ENCODE results near the gene EFNA4. TPM values are rescaled to one million over a fixed set of nuclear protein-coding genes. Genes with fewer than 3 reads are reported as not detected.

Gene EFNA4
- total RNA-seq, 1 donor from 2014 or later: 7.4 TPM

DNA sequence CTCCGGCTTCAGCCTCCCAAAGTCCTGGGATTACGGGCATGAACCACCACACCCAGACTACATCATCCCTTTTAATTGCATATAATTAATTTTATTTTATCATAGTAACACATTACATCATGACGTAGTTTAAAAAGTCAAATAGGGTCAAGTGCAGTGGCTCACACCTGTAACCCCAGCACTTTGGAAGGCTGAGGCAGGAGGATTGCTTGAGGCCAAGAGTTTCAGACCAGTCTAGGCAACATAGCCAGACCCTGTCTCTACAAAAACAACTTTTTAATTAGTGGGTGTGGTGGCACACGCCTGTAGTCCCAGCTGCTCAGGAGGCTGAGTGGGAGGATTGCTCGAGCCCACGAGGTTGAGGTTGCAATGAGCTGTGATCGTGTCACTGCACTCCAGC is 35.8 kb downstream of the EFNA4 start:
- ATAC-seq (no peak), DNase-seq (no peak)
- intact Hi-C loops (cut with DNase I): no loop called here
- H3K36me3 ChIP-seq: no peaks in the 10 kb centered on the region
- TF ChIP-seq, protein P1, sequence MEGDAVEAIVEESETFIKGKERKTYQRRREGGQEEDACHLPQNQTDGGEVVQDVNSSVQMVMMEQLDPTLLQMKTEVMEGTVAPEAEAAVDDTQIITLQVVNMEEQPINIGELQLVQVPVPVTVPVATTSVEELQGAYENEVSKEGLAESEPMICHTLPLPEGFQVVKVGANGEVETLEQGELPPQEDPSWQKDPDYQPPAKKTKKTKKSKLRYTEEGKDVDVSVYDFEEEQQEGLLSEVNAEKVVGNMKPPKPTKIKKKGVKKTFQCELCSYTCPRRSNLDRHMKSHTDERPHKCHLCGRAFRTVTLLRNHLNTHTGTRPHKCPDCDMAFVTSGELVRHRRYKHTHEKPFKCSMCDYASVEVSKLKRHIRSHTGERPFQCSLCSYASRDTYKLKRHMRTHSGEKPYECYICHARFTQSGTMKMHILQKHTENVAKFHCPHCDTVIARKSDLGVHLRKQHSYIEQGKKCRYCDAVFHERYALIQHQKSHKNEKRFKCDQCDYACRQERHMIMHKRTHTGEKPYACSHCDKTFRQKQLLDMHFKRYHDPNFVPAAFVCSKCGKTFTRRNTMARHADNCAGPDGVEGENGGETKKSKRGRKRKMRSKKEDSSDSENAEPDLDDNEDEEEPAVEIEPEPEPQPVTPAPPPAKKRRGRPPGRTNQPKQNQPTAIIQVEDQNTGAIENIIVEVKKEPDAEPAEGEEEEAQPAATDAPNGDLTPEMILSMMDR (IDR thresholded peaks at IDR 0.05): no peak
- H3K27me3 ChIP-seq (ENCODE audit: low read depth): no peaks in the 10 kb centered on the region
- peaks cover 17% of the 10 kb centered on the region for H3K4me1 ChIP-seq
- no peaks in the 10 kb centered on the region for H3K9me3 ChIP-seq
- H3K27ac ChIP-seq: no peak overlapping the region
- no peak overlapping the region for H3K4me3 ChIP-seq

DNA sequence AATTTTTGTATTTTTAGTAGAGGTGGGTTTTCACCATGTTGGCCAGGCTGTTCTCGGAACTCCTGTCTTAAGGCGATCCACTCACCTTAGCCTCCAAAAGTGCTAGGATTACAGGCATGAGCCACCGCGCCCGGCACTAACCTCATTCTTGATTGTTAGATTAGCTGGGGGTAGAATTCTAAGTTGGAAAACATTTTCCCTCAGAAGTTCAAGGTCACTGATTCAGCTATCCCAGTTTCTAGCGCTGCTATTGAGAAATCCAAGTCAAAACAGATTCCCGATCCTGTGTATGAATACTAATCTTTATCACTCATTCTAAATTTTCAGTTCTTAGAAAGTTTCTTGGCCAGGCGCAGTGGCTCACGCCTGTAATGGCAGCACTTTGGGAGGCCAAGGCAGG is 39.8 kb downstream of the EFNA4 start:
- DNase-seq: no peak
- Histone ChIP-seq H3K4me3 (no peak overlapping the region), H3K9me3 (no peaks in the 10 kb centered on the region), H3K36me3 (no peaks in the 10 kb centered on the region), H3K4me1 (peaks cover 11% of the 10 kb centered on the region), H3K27ac (no peak overlapping the region), H3K27me3 (ENCODE audit: low read depth) (no peaks in the 10 kb centered on the region)
- TF ChIP-seq, protein P1 (IDR thresholded peaks at IDR 0.05): no peak
- ATAC-seq: no peak
- intact Hi-C loops (cut with DNase I): no loop called here

DNA sequence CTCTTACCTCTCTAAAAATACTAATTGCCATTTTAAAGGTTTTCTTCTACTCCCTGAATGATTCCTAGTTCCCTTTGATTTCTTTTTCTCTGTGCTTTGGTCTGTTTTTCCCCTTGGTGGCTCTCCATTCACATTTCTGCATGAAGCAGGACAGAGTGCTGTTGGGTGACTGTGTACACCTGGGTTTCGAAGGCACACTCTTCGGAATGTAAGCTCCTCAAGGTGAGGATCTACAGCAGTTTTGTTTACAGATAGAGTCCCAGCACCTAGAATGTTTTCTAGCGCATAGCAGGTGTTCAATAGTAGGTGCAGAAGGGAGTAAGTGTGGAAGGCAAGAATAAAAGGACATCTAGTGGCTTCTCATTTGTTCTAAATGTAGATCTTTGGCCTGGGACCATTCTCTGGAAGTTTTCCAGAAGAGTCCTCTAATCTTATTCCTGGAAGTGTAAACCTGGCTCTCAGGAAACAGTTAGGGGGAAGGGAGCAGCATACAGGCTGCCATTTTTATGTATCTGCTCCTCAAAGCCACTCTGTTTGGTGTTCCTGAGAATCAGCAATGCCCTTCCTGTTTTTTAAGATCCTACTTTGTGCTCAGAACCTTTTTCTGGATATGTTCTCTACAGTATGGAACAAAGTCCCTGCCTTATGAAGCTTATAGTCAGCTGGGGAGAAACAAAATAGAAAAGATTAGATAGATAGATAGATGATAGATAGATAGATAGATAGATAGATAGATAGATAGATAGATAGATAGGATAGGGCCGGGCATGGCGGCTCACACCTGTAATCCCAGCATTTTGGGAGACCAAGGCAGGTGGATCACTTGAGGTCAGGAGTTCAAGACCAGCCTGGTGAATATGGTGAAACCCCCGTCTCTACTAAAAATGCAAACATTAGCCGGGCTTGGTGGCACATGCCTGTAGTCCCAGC is 41.3 kb downstream of the EFNA4 start:
- ATAC-seq (peak; percentile 47 to 57), DNase-seq (no peak)
- no peaks in the 10 kb centered on the region for H3K36me3 ChIP-seq
- no peak overlapping the region for H3K4me3 ChIP-seq
- intact Hi-C loops (cut with DNase I): no loop called here
- no peaks in the 10 kb centered on the region for H3K27me3 ChIP-seq (ENCODE audit: low read depth)
- H3K27ac ChIP-seq: peak overlapping the region; percentile 47
- TF ChIP-seq, protein P1 (IDR thresholded peaks at IDR 0.05): no peak
- peaks cover 11% of the 10 kb centered on the region for H3K4me1 ChIP-seq
- no peaks in the 10 kb centered on the region for H3K9me3 ChIP-seq

DNA sequence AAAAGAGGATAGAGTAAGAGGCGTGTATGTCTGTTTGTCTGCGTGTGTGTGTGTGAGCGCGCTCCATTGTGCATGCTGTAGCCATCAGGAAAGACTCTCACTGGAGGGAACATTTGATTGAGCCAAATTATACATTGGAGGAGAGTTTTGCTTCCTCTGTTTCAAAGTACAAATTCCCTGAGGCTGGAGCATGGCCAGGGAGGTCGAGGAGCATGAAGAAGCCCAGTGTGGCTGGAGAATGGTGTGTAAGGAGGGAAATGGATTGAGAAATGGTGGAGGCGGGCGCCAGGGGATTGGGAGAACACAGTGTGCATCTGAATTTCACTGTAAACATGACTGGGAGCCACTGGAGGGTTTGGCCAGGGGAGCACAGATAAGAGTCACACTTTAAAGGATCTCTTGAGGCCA is 42.1 kb downstream of the EFNA4 start:
- TF ChIP-seq, protein P1 (IDR thresholded peaks at IDR 0.05): no peak
- H3K27me3 ChIP-seq (ENCODE audit: low read depth): no peaks in the 10 kb centered on the region
- H3K4me3 ChIP-seq: no peak overlapping the region
- no peaks in the 10 kb centered on the region for H3K9me3 ChIP-seq
- peaks cover 11% of the 10 kb centered on the region for H3K4me1 ChIP-seq
- peak; percentile 95 to 96 for ATAC-seq
- H3K27ac ChIP-seq: peak overlapping the region; percentile 47
- intact Hi-C loops (cut with DNase I): no loop called here
- H3K36me3 ChIP-seq: no peaks in the 10 kb centered on the region
- DNase-seq: peak; percentile 86

DNA sequence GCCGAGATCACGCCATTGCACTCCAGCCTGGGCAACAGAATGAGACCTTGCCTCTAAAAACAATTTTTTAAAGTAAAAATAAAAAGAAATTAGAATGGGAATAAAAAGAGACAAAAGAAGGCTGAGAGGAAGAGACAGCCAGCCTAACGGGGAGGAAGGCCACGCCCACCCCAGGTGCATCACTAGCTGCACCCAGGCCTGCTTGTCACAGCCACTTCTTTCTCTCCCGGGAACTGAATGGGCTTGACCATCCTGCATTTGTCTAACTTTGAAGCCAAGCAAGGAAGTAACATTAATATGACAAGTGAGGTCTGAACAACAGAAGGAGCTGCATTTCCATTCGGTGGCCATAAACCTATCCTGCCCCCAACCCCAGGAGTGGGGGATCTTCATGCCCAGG is 43.3 kb downstream of the EFNA4 start:
- Histone ChIP-seq H3K27ac (no peak overlapping the region), H3K4me3 (no peak overlapping the region)
- no peak for ATAC-seq

More for the DNA sequence above, 43.3 kb downstream of the EFNA4 start:
- intact Hi-C loops (cut with DNase I): no loop called here
- DNase-seq: no peak
- TF ChIP-seq, protein P1 (IDR thresholded peaks at IDR 0.05): no peak
- Histone ChIP-seq H3K36me3 (no peaks in the 10 kb centered on the region), H3K27me3 (ENCODE audit: low read depth) (no peaks in the 10 kb centered on the region), H3K9me3 (no peaks in the 10 kb centered on the region), H3K4me1 (peaks cover 9% of the 10 kb centered on the region)
